ENCODE data around the gene VILL.

DNA sequence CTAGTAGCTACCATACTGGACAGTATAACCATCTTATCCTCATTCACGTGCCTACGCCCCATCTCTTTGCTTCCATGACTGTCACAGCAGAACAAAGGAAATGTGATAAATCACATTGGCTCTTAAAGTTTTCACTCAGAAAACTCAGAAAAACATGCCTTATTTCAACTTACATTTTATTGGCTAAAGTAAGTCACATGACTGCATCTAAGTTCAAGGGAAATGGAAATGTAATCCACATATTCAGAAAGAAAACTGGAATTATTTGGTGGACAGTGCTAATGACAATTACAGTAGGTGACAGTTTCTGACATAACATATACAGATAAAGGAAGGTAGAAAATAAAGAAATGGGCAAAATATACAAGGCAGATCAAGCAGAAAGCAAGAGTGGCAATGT lies 37.4 kb upstream of the VILL start:
- TF ChIP-seq EZH2 (IDR thresholded peaks at IDR 0.05; ENCODE audit: borderline replicate concordance, low read depth, low read length, poor library complexity, severe bottlenecking), result no peak
- TF ChIP-seq CTCF (conservative IDR thresholded peaks at IDR 0.05; ENCODE audit: low read depth, low read length), result no peak
